ENCODE results near the gene SUSD5.

DNA sequence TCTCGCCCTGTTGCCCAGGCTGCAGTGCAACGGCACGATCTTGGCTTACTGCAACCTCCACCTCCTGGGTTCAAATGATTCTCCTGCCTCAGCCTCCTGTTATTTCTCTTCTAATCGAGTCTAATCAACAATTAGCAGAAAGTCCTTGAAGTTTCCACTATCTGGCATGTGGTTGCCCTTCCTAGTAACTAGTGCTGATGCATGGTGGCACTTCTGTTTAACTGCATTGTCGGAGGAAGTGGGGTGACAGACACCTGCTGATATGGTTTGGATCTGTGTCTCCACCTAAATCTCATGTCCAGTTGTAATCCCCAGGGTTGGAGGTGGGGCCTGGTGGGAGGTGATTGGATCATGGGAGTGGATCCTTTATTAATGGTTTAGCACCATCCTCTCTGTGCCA, 95.6 kb downstream of the SUSD5 start:
- no peak for TF ChIP-seq CTCF (IDR thresholded peaks at IDR 0.05)
- TF ChIP-seq POLR2A (IDR thresholded peaks at IDR 0.05): no peak

Measured in adrenal gland (tissue), 5 donors.